Heart left ventricle (tissue), 13 donors: Measurements from ENCODE around the gene CDK5R1.

Experiments
- CTCF ChIP-seq, 12 donors: fragments of 200-600 bp; sonication (generic) in 4 of 12; IDR thresholded peaks; one replicate each; pipeline versions ENCODE4 v1.5.0 to v1.8.0; 2018 to 2022; ENCODE audit warnings: antibody characterized with exemption in 12 of 12, mild to moderate bottlenecking in 5 of 12
- POLR2A ChIP-seq, 2 donors: fragments of 450-650 bp; IDR thresholded peaks; one replicate each; pipeline ENCODE4 v1.6.1; 2017; ENCODE audit warnings: antibody characterized with exemption in 2 of 2, mild to moderate bottlenecking in 2 of 2, moderate library complexity in 2 of 2
- donor health status: ischemic (EF 13 %, LVEDD 7.1; RV severe dilation, severe dysfunction).
- donor health status: DM: no; HTN: yes; CAD: no.
- donor health status: DM: no; HTN: no; CAD: no.
- donor health status: ischemic (EF 25% LVEDD 6.9; RV normal size, moderate dysfunction).
- donor health status: ischemic (EF 25% LVEDD 5.7; RV mildly dilated, moderate dysfunction).
- donor health status: ischemic (EF 35%, LVEDD 5.7; RV mildly dilated, moderate dysfunction).
- donor health status: nonischemic (EF 11% LVEDD 7.7; RV severe dilation, severe dysfunction).
- donor health status: DM: yes; HTN: yes; CAD: no.
- donor health status: PGD.
- donor health status: ischemic (EF 29% LVEDD 5.4; RV normal size, mild dysfunction).
- donor health status: nonischemic (EF 23%, LVEDD 6.1; RV moderate dilation, normal function).

- TF ChIP-seq CTCF (IDR thresholded peaks at IDR 0.05) (no peak), POLR2A (IDR thresholded peaks at IDR 0.05) (no peak)
Observed at GRCh38 chr17:32523017-32523680, 36.4 kb downstream of the CDK5R1 start.
